Stimulated activated CD4-positive, alpha-beta T cell treated with anti-CD3 and anti-CD28 coated beads, Interleukin-12 subunit alpha, Interleukin-12 subunit beta, amount 100 ng/mL, for 48 hours (primary cell): ENCODE results near the gene IL21R.
"Not testable (repeated sequence)": the region's sequence is repeated elsewhere in the genome, so short reads cannot be mapped to it uniquely, and the experiment has no call there.

Experiments
- DNase-seq, 3 donors: peaks; one replicate each; pipeline ENCODE4 v3.0.0-alpha.2; 2020; ENCODE audit warnings: low read depth in 2 of 3, low spot score in 1 of 3

The IL21R gene

GRCh38 chr16:27426423-27427408 is 24.7 kb downstream of the IL21R start:
- peak; percentile 69 to 72 (median 71) for DNase-seq

DNA sequence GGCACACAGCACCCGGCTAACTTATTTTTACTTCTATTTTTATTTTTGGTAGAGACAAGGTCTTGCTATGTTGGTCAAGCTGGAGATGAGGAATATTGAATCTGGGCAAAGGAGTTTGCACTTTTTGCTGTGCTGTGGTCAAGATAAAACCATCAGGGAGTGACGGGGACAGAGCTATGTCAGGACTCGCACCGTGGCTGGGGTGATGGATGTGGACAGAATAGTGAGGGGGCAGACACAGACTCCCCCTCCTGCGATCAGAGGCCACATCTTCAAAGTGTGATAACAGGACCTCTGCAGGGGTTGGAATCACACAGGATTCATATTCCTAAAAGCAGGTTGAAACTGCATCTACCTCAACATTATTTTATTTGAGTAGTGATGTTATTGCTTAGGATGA is 25.6 kb downstream of the IL21R start:
- DNase-seq = no peak

GRCh38 chr16:27428026-27428785 is 26.2 kb downstream of the IL21R start:
- DNase-seq = no peak

GRCh38 chr16:27429330-27429871 is 27.4 kb downstream of the IL21R start:
- no peak for DNase-seq

GRCh38 chr16:27429981-27430441 is 28.0 kb downstream of the IL21R start:
- no peak for DNase-seq

DNA sequence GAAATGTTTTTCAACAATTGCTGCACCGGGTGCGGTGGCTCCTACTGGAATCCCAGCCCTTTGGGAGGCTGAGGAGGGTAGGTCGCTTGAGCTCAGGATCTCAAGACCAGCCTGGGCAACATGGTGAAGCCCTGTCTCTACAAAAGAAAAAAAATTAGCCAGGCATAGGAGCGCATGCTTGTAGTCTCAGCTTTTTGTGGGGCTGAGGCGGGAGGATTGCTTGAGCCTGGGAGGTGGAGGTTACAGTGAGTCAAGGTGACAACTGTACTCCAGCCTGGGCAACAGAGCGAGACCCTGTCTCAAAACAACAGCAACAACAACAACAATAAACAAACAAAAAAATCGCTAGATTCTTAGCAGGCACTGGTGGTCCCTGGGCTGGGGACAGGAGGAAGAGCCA is 28.5 kb downstream of the IL21R start:
- no peak for DNase-seq

DNA sequence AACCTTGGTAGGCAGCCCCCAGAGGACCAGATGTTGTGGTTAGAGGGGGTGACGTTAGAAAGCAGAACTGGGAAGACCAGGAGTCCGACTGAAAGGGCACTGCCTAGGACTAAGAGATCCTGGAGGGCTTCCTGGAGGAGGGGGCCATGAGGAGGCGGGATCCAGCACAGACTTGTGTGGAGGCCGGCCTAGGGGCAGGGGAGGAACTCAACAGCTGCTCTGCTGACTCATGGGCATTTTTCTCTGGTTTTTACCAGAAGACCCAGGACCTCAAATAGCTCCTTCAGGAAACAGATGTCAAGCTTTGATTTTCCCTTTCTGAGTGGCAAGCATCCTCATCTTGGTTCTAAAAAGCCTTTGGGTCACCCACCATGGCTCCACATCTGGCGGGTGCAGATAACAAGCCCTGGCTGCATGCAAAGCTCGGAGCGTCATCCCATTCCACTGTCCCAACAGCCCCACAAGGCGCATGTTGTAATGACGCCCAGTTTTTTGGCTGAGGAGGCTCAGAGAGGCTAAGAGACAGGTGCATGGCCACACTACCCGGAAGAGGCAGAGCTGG is 29.0 kb downstream of the IL21R start:
- DNase-seq = no peak

DNA sequence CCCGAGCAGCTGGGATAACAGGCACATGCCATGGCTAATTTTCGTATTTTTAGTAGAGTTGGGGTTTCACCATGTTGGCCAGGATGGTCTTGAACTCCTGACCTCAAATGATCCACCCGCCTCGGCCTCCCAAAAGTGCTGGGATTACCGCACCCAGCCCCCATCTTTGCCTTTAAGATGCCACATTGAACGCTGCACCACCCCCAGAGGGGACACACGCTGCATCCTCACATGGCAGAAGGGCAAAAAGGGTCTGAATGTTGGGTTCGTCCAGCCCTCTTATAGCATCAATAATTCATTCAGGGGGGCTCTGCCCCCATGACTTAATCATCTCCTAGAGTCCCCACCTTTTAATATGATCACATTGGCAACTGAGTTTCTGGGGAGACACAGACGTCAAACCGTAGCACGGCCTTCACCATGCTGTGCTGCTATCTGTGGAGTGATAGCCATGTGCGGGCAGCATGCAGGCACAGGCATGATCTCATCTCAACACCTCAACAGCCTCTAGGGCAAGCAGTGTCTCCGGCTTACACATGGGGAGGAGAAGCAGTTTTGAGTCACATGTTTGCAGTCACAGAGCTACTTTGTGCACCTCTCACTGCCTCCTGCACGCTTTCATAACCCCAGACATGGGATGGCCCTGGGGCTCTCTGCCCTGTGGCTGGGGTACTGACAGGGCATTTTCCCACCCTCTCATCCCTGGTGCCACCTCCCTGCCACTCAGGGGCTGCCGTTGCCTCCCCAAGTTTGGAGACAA is 30.0 kb downstream of the IL21R start:
- no peak for DNase-seq

DNA sequence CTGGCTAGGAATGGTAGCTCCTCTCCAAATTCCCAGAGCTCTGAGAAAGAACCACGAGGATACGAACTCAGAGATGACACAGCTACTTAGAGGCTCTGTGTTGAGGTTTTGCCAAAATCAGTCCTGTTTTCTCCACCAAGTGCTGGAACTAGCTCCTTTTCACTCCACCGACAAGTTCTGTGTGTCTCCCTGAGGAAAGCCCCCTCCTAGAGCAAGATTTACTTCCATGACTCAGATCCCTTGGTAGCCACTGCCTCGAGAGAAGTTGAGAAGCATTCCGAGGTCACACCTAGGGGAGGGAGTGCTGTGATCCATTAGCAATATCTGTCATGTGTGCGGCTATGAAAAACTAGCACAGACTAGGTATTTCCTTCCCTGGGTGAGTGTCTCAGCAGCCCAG is 30.6 kb downstream of the IL21R start:
- no peak for DNase-seq

DNA sequence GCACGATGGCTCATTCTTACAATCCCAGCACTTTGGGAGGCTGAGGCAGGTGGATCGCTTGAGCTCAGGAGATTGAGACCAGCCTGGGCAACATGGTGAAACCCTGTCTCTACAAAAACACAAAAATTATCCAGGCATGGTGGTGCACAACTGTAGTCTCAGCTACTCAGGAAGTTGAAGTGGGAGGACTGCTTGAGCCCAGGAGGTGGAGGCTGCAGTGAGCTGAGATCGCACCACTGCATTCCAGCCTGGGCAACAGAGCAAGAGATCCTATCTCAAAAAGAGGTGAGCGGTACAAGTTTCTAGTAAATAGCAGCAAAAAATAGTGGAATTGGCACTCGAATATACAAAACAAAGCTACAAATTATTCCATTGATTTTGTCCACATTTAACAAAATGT is 31.2 kb downstream of the IL21R start:
- DNase-seq = not testable (repeated sequence)

- no peak for DNase-seq
Observed at GRCh38 chr16:27433636-27434035, 31.7 kb downstream of the IL21R start.

- no peak for DNase-seq
Observed at GRCh38 chr16:27434141-27435051, 32.4 kb downstream of the IL21R start.

DNA sequence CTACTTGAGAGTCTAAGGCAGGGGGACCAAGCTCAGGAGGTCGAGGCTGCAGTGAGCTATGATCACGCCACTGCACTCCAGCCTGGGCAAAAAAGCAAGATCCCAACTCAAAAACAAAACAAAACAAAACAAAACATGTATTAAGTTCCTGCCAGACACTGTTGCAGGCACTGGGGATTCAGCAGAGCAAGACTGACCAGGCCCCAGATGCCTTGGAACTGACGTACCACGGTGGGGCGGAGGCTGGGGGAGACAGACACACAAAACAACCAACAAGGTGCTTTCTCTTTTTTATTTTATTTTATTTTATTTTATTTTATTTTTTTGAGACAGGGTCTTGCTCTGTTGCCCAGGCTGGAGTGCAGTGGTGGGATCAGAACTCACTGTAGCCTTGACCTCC is 33.2 kb downstream of the IL21R start:
- DNase-seq = not testable (repeated sequence)

- DNase-seq = no peak
Observed at GRCh38 chr16:27436065-27436464, 34.1 kb downstream of the IL21R start.

GRCh38 chr16:27436921-27437650 is 35.1 kb downstream of the IL21R start:
- DNase-seq = no peak

DNA sequence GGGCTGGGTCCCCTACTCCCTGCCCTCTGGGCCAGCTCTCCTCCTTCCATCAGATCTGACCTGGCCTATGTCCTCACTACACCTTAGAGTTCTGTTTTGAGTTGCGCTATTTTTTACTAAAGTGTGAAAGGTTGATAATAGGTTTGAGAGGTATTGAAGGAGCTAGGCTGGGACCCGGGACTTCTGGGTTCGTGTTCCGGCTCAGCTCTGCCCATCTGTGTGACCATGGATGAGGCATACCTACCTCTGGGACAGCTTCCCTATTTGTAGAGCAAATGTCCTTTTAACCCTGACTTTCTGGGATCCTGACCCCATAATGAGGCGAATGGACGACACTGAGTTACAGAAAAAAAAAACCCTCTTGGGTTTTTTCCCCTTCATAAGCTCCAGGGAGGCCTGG is 36.0 kb downstream of the IL21R start:
- no peak for DNase-seq

DNA sequence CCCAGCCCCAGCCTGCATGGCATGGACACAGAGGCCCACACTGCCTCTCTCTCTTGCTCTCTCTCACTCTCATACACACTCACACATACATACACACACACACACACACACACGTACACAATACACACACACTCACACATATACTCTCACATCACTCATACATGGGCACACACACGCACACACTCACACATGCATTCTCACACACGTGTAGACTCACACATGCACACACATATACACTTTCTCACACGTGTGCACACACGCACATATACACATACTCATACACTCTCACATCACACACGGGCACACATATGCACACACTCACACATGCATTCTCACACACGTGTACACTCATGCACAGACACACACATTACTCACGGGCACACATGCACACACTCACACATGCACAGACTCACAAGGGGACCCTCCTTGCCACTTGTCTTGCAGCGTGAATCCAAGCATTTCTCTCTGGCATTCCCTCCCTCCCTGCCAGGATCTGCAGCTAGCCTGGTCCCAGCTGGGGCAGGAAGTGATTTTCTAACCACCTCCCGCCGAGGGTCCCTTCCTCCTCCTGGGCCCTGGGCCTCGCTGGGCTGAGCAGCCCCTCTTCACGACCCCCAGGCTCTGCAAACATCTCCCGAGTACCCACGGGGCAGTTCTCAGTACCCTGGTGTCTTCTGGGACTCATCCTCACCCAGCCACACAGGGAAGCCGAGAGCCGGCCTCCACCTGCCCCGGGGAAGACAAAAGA is 37.5 kb downstream of the IL21R start:
- DNase-seq = no peak

DNA sequence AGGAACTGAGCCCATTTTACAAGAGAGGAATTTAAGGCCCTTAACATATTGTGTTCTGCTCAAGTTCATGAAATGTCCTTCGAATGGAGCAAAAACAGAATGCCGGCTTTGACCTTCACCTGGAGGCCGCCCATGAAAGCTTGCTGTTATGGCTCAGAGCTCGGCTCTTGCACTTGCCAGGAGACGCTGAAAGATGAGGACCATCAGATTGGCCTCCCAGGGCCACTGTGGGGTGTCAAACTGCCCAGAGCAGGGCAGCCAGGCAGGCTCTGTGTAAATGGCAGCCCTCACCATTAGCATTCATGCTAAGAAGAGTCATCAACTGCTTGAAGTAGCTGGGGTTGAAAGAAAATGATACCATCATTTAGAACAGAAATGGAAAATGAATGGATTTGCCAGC is 39.3 kb downstream of the IL21R start:
- DNase-seq = no peak
